ENCODE data around the gene BACH2. TPM values are rescaled to one million over a fixed set of nuclear protein-coding genes. Genes with fewer than 3 reads are reported as not detected.

Gene BACH2
- total and polyA plus RNA-seq, 2 of the 8 experiments (the other 6 are each of a cell fraction or from before 2014, with no cell fraction given) = 1.9 to 5.9 TPM

- H2BK20ac ChIP-seq (ENCODE audit: low read length) = no peak overlapping the region
- no peak overlapping the region for H3K4me3 ChIP-seq (ENCODE audit: extremely low read depth in 1 of 4, insufficient read depth in 2 of 4, low read depth in 3 of 4, low read length in 4 of 4)
- no peaks in the 10 kb centered on the region for H3K9me3 ChIP-seq (ENCODE audit: insufficient read depth in 2 of 2, low read depth in 1 of 2, low read length in 1 of 2)
- no peak overlapping the region for H3K4ac ChIP-seq (replicated peaks; ENCODE audit: insufficient read length, low read depth, low read length)
- H2BK5ac ChIP-seq (ENCODE audit: low read depth, low read length) = no peak overlapping the region
- no peak overlapping the region for H3K4me2 ChIP-seq (ENCODE audit: insufficient read depth in 1 of 2, low read depth in 2 of 2, low read length in 2 of 2)
- no peak overlapping the region for H2AFZ ChIP-seq (ENCODE audit: low read length)
- H3K27me3 ChIP-seq (replicated peaks in 1 of 4; ENCODE audit: control insufficient read depth in 3 of 4, extremely low read depth in 1 of 4, insufficient read depth in 3 of 4, low read length in 3 of 4) = no peaks in the 10 kb centered on the region
- peaks cover 9 to 25% (median 20%) of the 10 kb centered on the region in 4 experiments; a peak in 5 of 7 replicates for H3K4me1 ChIP-seq (replicated peaks in 1 of 4; ENCODE audit: control insufficient read depth in 3 of 4, insufficient read depth in 4 of 4, low read length in 3 of 4)
- no peaks in the 10 kb centered on the region for H3K79me1 ChIP-seq (ENCODE audit: low read depth, low read length)
- no peak for FAIRE-seq
- H4K91ac ChIP-seq (replicated peaks; ENCODE audit: insufficient read length, low read length) = no peak overlapping the region
- no peaks in the 10 kb centered on the region for H3K79me2 ChIP-seq (ENCODE audit: control insufficient read depth in 1 of 2, insufficient read depth in 2 of 2, low read length in 2 of 2)
- no peak overlapping the region; the same call in 1 of the 2 replicates for H3K18ac ChIP-seq (ENCODE audit: extremely low read depth, low read length)
- H2BK15ac ChIP-seq (ENCODE audit: low read length) = no peak overlapping the region
- H3K14ac ChIP-seq (ENCODE audit: insufficient read length) = no peak overlapping the region
- no peak overlapping the region for H3K56ac ChIP-seq (replicated peaks; ENCODE audit: insufficient read length, low read depth, low read length)
- DNase-seq (ENCODE audit: low read depth in 1 of 2, low spot score in 2 of 2) = no peak
- H4K20me1 ChIP-seq (replicated peaks in 1 of 2; ENCODE audit: control insufficient read depth in 1 of 2, insufficient read depth in 2 of 2, low read length in 2 of 2) = no peaks in the 10 kb centered on the region
- no peak overlapping the region for H3K23ac ChIP-seq (ENCODE audit: insufficient read length)
- H2BK120ac ChIP-seq (replicated peaks; ENCODE audit: low read depth, low read length) = no peak overlapping the region
- WGBS, 2 experiments (ENCODE audit: extremely low coverage in 1 of 2, insufficient coverage in 1 of 2, insufficient read length in 1 of 2, insufficient replicate concordance in 2 of 2, low coverage in 1 of 2, low lambda C conversion rate in 2 of 2, missing lambda C conversion rate in 1 of 2) = 83% methylated on average over 4 of the region's 4 CpGs; no CpG with 5 or more reads in 1 of the 2 experiments
- H2BK12ac ChIP-seq (ENCODE audit: low read depth, low read length) = no peak overlapping the region
- H3K36me3 ChIP-seq (ENCODE audit: control insufficient read depth in 2 of 4, insufficient read depth in 4 of 4, low read length in 3 of 4) = no peaks in the 10 kb centered on the region
- no peaks in the 10 kb centered on the region for H3K23me2 ChIP-seq (ENCODE audit: low read depth, low read length)
- ChIA-PET CTCF (ENCODE audit: partially characterized antibody) (interaction anchor here (2.4 kb wide), 1 partner anchor 52 kb away, joined by 5 read pairs; no protein-coding TSS in a partner anchor), POLR2A (ENCODE audit: partially characterized antibody) (no interaction called here)
- no peak overlapping the region for H2AK5ac ChIP-seq (ENCODE audit: low read depth, low read length)
- H3K27ac ChIP-seq (ENCODE audit: low read depth, low read length) = no peak overlapping the region
- H3K9ac ChIP-seq (replicated peaks in 1 of 4; ENCODE audit: extremely low read depth in 1 of 4, low read depth in 3 of 4, low read length in 3 of 4) = no peak overlapping the region
- no peak overlapping the region for H4K8ac ChIP-seq (ENCODE audit: extremely low read depth, insufficient read depth, low read length)
- H4K5ac ChIP-seq (ENCODE audit: insufficient read length, low read depth, low read length) = no peak overlapping the region
- no peak for TF ChIP-seq CBX5 (IDR thresholded peaks at IDR 0.05; ENCODE audit: low read depth, low read length)
- no peak for TF ChIP-seq CEBPB (IDR thresholded peaks at IDR 0.05; ENCODE audit: low read depth, low read length)
- TF ChIP-seq EGR1 (IDR thresholded peaks at IDR 0.05; ENCODE audit: borderline replicate concordance, low read depth, low read length) = no peak
- TF ChIP-seq BACH1 (IDR thresholded peaks at IDR 0.05; ENCODE audit: low read length) = no peak
- peak; percentile 69 for TF ChIP-seq CREB1 (IDR thresholded peaks at IDR 0.05)
- TF ChIP-seq CTCF (IDR thresholded peaks at IDR 0.05; ENCODE audit: control extremely low read depth in 1 of 3, insufficient read depth in 1 of 3, low read depth in 1 of 3, low read length in 3 of 3) = no peak
Observed at GRCh38 chr6:90221403-90221802, 75.2 kb downstream of the BACH2 start.
